HG03175 (cell line): ENCODE measurements around the gene BOD1.
A peak's percentile ranks its signal among the peaks of the same experiment; 100 is the strongest.
"Not testable (repeated sequence)": the region's sequence is repeated elsewhere in the genome, so short reads cannot be mapped to it uniquely, and the experiment has no call there.

Experiments
- ATAC-seq: cut with Tn5 transposase; IDR thresholded peaks from one replicate; pipeline ENCODE4 v1.9.1; 2021; ENCODE audit warnings: mild to moderate bottlenecking, moderate library complexity; ENCODE audit not compliant: unreplicated experiment

The BOD1 gene

DNA sequence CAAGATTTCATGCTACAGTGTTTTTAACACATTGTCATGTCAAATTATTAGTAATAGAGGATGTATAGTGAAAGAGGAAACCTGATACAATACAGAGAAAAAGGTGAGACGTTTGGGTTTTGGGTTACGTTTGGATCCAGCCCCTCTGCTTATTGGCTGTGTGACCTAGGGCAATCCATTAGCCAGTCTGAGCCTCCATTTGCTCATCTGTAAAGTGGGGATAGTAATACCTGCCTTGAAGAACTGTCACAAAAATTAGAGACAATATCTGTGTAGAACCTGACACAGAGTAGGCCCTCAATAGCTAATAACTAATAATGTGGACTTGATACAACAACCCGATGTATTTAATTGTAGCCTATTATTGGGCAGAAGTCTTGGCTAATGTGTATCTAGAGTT, 4.3 kb upstream of the BOD1 start:
- ATAC-seq: no peak

DNA sequence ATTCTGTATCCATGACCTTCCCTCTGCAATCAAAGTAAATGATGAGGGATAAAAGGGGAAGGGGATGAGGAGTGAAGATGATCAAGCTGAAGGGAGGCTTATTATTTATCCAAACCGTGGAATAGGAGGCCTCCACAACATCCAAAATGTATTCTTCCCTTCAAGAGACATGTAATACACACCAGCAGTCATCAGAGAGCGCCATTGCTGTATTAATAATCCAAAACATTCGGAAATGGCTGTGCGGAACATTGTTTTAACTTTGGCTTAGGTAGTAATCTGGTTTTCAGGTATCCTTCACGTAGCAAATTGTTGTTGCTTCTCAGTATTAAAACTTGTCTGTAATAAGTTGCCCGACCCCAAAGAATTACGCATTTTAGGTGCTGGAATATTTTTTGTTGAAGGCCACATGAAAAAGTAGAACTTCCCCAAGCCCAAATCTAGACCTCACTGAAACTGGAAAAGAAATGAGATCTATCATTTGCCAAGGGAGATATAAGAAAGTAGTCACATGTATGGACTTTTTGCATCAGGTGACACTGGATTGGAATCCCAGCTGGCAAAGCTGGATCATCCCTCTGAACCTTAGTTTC, 2.6 kb upstream of the BOD1 start:
- no peak for ATAC-seq

DNA sequence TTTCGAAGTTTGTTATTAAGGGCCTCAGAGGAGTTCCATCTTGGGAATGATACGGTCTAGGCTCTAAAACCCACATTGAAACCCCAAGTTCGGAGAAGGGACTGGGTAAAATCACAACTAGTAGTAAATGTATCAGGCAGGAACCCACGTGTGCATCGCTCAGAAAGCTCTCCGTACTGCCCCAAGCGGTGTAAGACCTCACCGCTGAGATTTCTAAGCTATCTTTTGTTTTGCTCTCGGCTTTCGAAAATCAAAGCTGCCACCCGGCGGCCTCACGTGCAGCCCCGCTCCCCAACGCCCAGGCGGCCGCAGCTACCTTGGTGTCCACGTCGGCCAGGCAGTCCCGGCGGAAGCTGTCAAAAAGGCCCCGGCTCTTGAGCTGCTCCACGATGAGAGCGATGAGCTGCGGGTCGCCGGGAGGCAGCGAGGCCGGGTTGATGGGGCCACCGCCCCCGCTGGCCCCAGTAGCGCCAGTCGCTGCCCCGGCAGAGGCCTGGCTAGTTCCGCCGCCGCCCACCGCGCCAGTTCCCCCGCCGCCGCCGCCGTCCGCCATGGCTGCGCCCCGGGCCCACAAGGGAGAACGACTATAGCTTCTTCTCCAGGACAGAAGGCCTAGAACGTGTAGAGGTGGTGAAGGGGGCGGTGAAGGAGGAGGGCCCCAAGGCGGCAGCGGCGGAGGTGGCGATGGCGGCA, 420 bp downstream of the BOD1 start:
- ATAC-seq: peak; percentile 59

DNA sequence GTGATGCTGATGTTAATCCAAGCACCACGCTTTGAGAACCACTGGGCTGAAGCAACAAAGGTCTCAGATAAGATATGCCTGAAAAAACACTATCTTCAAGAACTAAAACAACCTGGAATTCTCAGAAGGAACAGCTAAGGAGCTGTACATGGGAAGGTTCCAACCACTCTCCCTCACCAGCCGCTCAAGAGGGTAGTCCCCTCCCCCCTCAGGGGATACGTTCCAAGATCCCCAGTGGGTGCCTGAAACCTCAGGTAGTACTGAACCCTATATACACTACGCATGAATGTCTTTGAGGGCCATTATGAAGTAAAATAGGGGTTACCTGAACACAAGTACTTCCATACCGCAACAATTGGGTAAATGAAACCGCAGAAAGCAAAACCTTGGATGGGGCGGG, 1.9 kb downstream of the BOD1 start:
- no peak for ATAC-seq

DNA sequence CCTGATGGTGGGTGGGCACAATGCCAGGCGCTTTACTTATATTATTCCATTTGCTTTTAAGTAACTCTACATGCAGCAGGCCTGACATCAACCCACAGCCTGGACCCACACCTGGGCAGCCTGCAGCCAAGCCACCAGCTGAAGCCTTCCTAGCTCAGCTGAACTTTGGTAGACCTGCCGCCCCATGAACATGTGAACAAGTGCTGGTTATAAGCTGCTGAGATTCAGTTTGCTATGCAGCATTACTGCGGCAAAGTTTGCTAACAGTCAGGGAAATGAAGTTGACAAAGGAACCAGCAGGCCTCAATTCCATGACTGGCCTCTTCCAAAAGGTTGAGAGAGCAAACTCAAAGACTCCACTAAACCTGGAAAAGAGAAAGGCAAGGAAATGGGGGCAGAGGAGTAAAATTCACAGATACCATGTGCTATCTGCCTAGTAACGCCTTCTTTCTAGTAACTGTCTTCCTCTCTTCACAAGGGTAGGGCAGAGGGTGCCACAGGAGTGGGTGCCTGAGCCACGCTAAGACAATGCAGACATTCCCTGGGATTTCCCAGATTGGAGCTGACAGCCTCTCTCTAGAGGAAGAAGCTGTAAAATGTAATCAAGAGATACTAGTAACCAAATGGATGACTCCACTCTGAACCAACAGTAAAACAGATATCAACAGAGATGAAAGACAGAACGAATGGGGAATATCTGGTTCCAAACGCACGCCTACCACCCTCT, 2.9 kb downstream of the BOD1 start:
- ATAC-seq: no peak

DNA sequence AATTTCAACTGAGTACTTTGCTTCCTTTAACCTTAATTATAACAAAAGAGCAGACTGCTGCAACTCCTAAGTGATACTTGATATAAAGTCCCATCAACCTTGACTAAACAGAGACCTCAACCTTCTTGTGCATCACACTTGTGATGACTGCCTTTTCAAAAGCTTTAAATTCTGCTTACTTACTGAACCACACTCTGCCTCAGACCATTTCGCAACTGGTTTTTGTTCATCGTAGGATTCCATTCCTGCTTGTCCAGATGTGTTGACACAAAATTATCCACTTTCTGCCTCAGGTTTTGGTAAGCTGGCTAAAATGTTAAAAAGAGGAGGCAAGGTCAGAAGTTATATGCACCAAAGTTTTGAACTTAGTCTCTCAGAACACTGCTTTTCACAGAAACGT, 3.5 kb downstream of the BOD1 start:
- ATAC-seq: no peak

DNA sequence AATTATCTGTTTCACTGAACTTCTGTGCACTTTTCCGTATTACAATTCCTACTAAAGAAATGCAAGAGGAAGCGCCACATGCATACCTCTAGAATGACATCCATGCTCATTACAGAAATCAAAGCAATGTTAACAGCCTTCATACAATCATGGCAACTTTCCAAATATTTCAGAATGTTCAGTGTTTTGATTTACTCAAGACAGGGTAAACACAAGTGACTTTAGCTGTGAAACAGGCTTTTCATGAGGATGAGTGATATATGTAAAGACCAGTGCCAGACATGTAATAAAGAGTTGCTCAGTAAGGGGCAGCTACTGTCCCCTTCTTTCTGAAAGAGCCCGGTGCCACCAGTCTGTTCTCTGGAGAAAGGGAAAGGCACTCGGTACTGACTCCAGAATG, 4.7 kb downstream of the BOD1 start:
- ATAC-seq: no peak

DNA sequence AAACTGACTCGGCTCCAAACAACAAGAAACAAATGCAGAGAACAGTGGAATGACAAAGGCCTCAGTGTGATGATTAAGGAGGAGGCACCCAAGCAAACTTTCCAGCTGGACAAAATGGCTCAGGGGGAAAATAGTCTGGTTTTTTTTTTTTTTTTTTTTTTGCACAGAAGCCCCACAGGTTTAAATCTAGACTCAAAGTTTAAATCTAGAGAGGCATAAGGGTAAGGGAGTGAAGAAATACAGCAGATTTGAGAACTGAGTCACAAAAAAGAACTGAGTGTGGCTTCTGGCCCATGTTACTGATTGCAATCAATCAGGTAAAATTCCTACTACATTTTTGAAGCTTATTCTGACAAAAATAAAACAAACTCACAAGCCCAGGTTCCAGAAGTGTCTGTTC, 12.3 kb downstream of the BOD1 start:
- no peak for ATAC-seq

DNA sequence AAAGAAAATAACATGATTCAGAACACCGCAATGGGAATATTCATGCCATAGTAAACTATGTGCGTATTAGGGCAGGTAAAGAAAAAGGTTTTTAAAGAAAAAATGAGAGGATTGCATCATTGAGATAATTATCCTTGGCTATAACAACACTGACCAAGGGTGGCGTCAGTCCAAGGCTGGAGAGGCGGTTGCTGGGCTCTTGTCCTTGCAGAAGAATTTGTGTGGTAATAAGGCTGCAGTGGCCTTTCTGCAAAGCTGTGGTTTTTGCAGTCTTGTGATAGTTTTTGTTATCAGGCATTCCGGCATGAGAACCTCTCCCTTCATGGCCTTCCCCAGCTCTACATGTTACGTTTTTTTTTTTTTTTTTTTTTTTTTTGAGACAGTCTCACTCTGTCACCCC, 14.0 kb downstream of the BOD1 start:
- ATAC-seq: no peak

DNA sequence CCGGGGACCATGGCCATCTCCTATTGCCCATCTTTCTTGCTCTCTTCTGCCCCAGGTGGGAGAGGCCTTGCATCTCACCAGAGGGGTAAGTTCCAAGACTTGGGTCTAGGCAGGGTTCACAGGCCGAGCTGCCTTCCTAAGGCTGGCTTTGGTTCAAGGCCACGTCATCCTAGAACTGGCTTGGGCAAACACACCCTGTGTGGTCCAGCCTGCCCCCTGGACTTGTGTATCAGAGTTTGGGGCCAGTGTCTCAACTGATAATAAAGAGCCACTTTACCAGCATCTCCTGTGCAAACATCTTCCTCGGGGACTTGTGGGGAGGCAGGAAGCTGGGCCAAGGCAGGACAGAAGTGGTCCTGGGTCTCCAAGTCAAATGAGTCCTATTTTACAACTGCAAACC, 17.8 kb downstream of the BOD1 start:
- no peak for ATAC-seq

DNA sequence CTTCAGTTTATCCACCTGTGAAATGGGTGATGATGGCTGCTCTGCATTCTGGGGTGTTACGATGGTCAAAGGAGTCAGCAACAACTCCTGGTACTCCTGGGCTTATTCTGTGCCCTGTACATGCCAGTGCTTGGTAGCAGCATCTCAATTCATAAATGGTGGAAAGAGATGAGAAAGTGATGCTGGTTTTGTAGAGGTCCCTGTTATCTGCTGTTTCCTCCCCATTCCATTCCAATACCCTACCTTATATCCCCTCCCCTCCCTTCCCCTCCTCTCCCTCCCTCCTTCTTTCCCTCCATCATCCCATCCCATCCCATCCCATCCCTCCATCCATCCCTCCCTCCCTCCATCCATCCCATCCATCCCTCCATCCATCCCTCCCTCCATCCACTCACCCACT, 19.1 kb downstream of the BOD1 start:
- no peak for ATAC-seq

DNA sequence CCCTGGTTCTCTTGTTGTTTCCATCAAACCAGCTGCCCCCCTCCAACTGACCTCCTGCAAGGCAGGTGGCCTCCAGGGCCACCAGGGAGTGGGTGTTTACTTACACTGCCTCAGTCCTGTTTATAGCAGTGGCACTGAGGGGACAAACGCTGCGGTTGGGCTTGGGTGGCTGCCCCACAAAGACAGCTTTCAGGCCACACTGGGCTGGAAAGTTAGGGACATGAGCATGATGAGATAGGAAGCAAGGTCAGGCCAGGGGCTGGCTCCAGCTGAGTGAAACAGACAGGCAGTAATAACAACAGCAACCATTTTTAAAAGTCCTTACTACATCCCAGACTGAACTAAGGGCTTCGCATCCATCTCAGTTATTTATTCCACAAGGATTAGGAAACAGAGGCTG, 20.6 kb downstream of the BOD1 start:
- ATAC-seq: no peak

DNA sequence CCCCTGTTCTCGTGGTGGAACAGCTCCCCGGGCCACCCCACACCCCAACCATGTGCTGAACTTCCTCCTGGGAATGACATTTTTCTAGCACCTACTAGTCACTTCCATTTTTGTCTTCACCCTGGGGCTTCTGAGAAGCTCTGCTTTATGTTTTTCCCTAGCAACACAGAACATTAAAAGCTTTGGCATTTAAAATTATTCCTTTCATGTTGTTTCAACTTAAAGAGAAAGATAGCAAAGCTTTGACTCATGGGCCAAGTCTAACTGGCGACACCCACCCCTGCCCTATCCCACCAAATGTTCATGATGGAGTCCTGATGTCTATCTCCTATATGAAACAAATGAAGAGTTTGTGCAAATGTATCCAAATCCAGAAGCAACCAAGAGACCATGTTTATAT, 22.4 kb downstream of the BOD1 start:
- no peak for ATAC-seq

DNA sequence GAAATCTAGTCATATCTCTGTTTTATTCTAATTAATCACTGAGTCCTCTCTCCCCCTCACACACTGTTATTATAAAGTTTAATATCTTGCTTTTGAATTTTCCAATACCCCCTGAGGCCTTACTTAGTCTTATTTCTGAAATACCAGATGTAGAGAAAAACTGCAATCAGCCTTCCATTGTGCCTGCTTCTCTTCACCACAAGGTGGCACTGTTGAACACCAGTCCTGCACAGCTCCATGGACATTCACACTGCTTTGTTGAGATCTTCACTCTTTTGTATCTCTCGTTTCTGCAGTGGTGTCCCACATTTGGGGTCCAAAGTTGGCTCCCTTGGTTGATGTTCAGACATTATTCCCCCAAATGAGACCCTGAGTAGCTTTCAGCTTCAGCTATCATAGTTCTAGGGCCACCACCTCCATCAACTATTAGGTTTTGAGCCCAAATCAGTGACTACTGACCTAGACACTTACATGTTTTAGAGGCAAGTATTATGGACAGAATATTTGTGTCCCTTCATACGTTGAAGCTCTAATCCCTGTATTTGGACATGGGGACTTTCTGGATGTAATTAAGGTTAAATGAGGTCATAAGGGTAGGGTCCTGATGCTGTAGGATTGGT, 24.3 kb downstream of the BOD1 start:
- no peak for ATAC-seq

DNA sequence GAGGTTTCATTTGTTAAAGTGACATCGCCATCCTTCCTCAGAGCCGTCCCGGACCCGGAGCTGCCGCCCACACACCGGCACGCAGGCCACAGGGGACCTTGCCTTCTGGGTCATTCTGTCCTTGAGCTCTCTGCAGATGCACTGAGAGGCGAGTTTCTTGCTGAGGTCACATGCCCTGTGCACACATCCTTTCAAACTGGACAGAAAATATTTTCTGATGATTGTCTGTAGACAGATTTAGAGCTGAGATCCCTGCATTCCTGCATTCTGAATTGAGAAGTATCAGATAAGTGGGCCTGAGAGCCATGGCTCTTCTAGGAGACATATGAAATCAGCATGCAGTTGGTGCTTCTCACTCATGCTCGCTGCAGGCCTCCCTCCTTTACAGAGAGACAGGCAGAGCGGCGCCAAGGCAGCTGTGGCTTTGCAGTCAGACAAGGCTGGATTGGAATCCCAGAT, 25.4 kb downstream of the BOD1 start:
- no peak for ATAC-seq

DNA sequence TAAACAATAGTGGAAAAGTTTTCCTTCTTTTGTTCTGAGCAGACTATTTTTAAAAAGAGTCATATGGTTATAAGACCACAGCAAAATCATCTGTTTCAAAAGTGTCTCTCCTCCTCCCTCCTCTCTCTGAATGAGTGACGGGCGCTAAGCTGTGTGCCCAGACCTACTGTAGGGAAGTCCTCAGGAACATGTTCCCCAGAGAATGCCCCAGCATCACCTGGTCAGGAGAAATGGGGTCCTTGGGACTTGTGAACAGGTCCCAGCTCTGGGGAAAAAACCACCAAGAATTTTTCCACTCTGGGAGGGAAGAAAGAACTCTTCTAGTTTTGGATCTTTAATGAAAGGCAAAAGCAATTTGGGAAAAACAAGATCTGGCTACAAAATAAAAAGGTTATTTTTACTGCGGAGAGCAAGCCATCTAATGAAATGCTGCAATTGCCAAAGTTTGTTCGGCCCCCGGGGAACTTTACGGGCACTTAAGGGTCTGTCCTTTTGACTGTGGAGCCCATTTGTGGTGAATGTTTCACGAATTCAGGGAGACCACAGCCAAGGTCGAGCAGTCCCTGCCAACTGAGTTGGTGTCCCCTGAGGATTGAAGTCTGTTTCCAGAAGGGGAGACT, 25.9 kb downstream of the BOD1 start:
- no peak for ATAC-seq

DNA sequence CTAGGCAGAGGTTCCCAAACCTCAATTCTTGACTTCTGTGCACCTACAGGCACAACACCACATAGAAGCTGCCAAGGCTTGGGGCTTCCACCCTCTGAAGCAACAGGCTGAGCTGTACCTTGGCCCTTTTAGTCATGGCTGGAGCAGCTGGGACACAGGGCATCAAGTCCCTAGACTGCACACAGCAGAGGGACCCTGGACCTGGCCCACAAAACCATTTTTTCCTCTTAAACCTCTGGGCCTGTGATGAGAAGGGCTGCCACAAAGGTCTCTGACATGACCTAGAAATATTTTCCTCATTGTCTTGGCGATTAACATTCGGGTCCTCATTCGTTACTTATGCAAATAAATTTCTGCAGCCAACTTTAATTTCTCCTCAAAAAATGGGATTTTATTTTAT, 30.3 kb downstream of the BOD1 start:
- not testable (repeated sequence) for ATAC-seq

DNA sequence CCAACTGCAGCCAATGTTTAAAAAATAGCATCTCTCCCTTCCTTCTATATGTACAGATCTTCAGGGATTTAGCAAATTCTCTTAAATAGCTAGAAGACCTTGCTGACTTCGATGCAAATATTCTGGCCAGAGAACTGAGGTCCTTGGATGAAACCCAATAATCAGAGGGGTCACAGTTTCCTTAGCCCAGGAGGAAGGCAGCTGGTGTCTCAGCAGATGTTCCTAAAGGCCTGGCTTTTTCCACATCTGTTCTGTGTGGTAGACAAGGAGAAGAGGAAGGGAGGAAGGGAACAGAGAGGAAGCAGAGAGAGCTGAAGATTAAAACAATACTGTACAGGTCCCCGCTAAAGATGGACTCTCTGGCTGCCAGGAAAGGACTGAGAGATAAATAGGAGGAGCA, 33.1 kb downstream of the BOD1 start:
- ATAC-seq: no peak

DNA sequence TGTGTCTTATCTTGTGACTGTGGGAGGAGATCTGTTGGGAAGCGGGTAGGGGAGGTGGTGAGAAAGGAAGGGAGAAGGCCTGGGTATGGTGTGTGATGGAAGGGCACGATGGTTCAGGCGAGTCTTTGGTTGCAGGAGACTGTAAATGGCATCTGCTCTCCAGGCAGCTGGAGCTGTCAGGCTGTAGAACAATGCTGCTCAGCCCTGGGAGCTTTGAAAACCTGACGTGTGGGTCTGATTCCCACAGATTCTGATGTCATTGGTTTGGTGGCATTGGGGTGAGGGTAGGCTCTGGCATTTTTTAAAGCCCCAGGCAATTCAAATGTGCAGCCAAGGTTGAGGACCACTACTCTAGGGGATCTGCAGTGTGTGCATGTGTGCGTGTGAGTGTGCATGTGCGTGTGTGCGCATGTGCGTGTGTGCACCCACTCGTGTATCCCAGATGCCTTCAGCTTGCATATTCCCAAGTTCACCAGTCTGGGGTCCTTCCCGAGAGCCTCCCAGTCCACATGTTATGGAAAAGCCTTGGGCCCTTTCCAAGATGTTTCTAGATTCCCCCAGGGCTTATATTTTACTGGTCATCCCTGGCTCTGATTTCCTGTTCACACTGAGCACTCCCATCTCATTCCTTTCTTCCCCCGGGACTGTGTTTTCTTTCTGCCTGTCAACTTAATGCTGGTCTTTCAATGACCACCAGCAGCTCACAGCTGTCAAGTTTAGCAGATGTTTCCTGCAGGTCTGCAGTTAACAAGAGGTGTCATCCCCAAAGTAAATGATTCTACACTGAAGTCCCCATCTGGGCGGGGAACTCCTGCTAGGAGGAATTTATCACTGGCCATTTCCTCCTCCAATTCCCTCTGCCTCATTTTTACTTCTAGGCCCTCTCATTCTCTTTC, 34.0 kb downstream of the BOD1 start:
- ATAC-seq: no peak

DNA sequence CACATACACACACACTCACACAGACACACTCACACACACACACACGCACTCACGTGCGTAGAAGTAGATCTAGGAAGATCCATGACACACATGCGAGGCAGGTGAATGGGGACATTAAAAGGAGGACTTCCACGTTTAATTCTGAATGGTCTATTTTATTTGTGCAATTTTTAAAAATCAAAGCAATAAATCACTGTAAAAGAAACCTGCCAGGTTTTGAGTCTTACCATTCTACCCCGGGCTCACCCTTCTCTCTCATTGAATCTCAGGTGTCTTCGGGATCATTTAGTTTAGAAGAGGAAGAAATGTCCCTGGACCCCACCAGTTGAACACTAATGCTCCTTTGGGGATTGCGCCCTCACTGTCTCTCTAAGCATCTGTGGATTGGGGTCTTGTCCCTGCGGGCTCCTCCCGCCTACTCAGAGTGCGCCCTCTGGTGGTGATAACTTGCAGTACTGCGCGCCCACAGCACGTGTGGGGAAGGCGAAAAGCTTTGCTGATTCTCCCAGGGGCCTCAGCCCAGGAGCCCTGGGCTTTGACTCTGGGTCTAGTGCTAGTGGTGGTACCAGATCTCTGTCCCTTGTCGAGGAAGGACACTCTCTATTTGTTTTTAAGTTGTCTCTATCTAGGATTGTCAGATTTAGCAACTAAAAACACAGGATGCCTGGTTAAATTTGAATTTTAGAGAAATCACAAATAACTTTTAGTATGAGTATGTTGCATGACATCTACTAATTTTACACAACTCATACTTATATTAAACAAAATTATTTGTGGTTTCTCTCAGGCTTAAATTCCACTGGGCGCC, 34.8 kb downstream of the BOD1 start:
- ATAC-seq: no peak
